Trophoblast cell (in vitro differentiated cells and primary cell): Measurements from ENCODE around the gene EEF2KMT.
"Not testable (repeated sequence)": the region's sequence is repeated elsewhere in the genome, so short reads cannot be mapped to it uniquely, and the experiment has no call there.

Source experiments
- DNase-seq, 2 donors: peaks; one replicate each; pipeline ENCODE4 v3.0.0-alpha.2; 2016
- H2AFZ ChIP-seq: 2 replicates; pipeline ENCODE4 v1.6.1; 2013; ENCODE audit warnings: low read length, moderate library complexity, mild to moderate bottlenecking; ENCODE audit not compliant: insufficient read depth, poor library complexity
- H2AK5ac ChIP-seq: 2 replicates; pipeline ENCODE4 v1.6.1; 2013; ENCODE audit warnings: mild to moderate bottlenecking, low read length
- H2BK120ac ChIP-seq: 2 replicates; pipeline ENCODE4 v1.6.1; 2013; ENCODE audit warnings: low read length, mild to moderate bottlenecking, moderate library complexity; ENCODE audit not compliant: insufficient read depth, poor library complexity
- H2BK12ac ChIP-seq: 2 replicates; pipeline ENCODE4 v1.6.1; 2013; ENCODE audit warnings: mild to moderate bottlenecking, low read length, moderate library complexity
- H2BK5ac ChIP-seq: 2 replicates; pipeline ENCODE4 v1.6.1; 2013; ENCODE audit warnings: low read length, low read depth, moderate library complexity, mild to moderate bottlenecking; ENCODE audit not compliant: poor library complexity
- H3K14ac ChIP-seq: 2 replicates; pipeline ENCODE4 v1.6.1; 2013; ENCODE audit warnings: mild to moderate bottlenecking, low read length
- H3K18ac ChIP-seq: 2 replicates; pipeline ENCODE4 v1.6.1; 2013; ENCODE audit warnings: mild to moderate bottlenecking, low read length
- H3K23ac ChIP-seq: 2 replicates; pipeline ENCODE4 v1.6.1; 2013; ENCODE audit warnings: low read length
- H3K27ac ChIP-seq: 2 replicates; pipeline ENCODE4 v1.5.1; 2013; ENCODE audit warnings: low read depth, mild to moderate bottlenecking, inconsistent platforms, low read length, moderate library complexity
- H3K27me3 ChIP-seq: 2 replicates; pipeline ENCODE4 v1.6.1; 2013; ENCODE audit warnings: inconsistent platforms, mild to moderate bottlenecking, low read length, moderate library complexity; ENCODE audit not compliant: insufficient read depth
- H3K36me3 ChIP-seq, 2 experiments: 1 replicate in 1 of 2; 2 replicates in 1 of 2; pipeline ENCODE4 v1.6.1; 2013; ENCODE audit warnings: low read length in 2 of 2, mild to moderate bottlenecking in 2 of 2, moderate library complexity in 1 of 2; ENCODE audit not compliant: insufficient read depth in 2 of 2, control insufficient read depth in 1 of 2
- H3K4ac ChIP-seq: 2 replicates; pipeline ENCODE4 v1.6.1; 2013; ENCODE audit warnings: low read depth, mild to moderate bottlenecking, low read length, moderate library complexity
- H3K4me1 ChIP-seq, 2 experiments: 1 replicate in 1 of 2; 2 replicates in 1 of 2; pipeline ENCODE4 v1.6.1; 2013; ENCODE audit warnings: low read length in 2 of 2, mild to moderate bottlenecking in 2 of 2, moderate library complexity in 1 of 2; ENCODE audit not compliant: insufficient read depth in 2 of 2, control insufficient read depth in 1 of 2
- H3K4me2 ChIP-seq: 2 replicates; pipeline ENCODE4 v1.6.1; 2013; ENCODE audit warnings: inconsistent platforms, mild to moderate bottlenecking, low read length, moderate library complexity
- H3K4me3 ChIP-seq: 2 replicates; pipeline ENCODE4 v1.5.1; 2013; ENCODE audit warnings: mild to moderate bottlenecking, low read depth, low read length, inconsistent platforms
- H3K79me1 ChIP-seq: one replicate; pipeline ENCODE4 v1.6.1; 2013; ENCODE audit warnings: low read length
- H3K79me2 ChIP-seq: 2 replicates; pipeline ENCODE4 v1.6.1; 2013; ENCODE audit warnings: low read length, mild to moderate bottlenecking; ENCODE audit not compliant: control insufficient read depth, insufficient read depth, poor library complexity
- H3K9ac ChIP-seq: 2 replicates; pipeline ENCODE4 v1.6.1; 2013; ENCODE audit warnings: mild to moderate bottlenecking, low read length
- H3K9me3 ChIP-seq: 2 replicates; pipeline ENCODE4 v1.6.1; 2013; ENCODE audit warnings: low read depth, mild to moderate bottlenecking, control low read depth, inconsistent platforms, low read length; ENCODE audit not compliant: insufficient read depth
- H4K12ac ChIP-seq: 2 replicates; pipeline ENCODE4 v1.6.1; 2013; ENCODE audit warnings: low read depth, mild to moderate bottlenecking, low read length, moderate library complexity
- H4K8ac ChIP-seq: 2 replicates; pipeline ENCODE4 v1.6.1; 2013; ENCODE audit warnings: low read depth, mild to moderate bottlenecking, low read length, moderate library complexity
- H4K91ac ChIP-seq: one replicate; pipeline ENCODE4 v1.6.1; 2013; ENCODE audit warnings: low read depth, mild to moderate bottlenecking, low read length, moderate library complexity
- WGBS: extraction: QIAGEN DNeasy Blood & Tissue Kit; methylation state at CpG from one replicate; pipeline ENCODE4 v1.1.7; 2013; ENCODE audit warnings: missing lambda C conversion rate; ENCODE audit not compliant: insufficient read length, insufficient coverage; ENCODE audit errors: extremely low coverage; 5-methylcytosine and 5-hydroxymethylcytosine counted together

Gene EEF2KMT

DNA sequence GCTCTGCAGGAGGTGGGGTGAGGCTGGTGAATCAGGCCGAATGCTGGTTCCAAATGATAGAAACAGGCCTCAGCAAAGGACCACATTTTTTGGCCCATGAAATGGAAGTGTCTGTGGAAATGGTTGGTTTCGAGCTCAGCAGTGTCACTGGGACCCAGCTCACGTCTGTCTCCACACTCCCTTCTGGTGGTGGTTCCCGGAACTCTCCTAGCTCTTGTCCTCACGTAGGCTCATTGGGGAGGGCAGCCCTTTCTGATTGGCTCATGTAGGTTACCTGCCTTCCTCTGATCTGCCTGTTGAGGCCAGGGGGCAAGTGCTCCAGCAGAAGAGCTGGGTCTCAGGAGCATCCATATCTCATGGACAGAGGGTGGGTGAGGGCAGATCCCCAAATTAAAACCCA is 22.0 kb downstream of the EEF2KMT start:
- Histone ChIP-seq H3K27me3 (no peaks in the 10 kb centered on the region), H4K12ac (no peak overlapping the region), H3K36me3 (peaks cover 29 to 35% of the 10 kb centered on the region in 2 experiments), H4K8ac (no peak overlapping the region), H2AK5ac (no peak overlapping the region), H2BK120ac (no peak overlapping the region), H3K4me3 (no peak overlapping the region), H3K23ac (no peak overlapping the region), H3K4me1 (peaks cover 4 to 6% of the 10 kb centered on the region in 2 experiments), H4K91ac (no peak overlapping the region), H3K79me2 (peaks cover 2% of the 10 kb centered on the region), H3K14ac (no peak overlapping the region), H3K9ac (no peak overlapping the region), H2AFZ (no peak overlapping the region), H3K9me3 (no peaks in the 10 kb centered on the region), H3K79me1 (peaks cover 2% of the 10 kb centered on the region), H2BK12ac (no peak overlapping the region), H3K4ac (no peak overlapping the region), H3K4me2 (no peak overlapping the region), H3K27ac (no peak overlapping the region), H3K18ac (no peak overlapping the region), H2BK5ac (no peak overlapping the region)
- WGBS, result no CpG with 5 or more reads among the region's 5 CpGs
- DNase-seq, result no peak

DNA sequence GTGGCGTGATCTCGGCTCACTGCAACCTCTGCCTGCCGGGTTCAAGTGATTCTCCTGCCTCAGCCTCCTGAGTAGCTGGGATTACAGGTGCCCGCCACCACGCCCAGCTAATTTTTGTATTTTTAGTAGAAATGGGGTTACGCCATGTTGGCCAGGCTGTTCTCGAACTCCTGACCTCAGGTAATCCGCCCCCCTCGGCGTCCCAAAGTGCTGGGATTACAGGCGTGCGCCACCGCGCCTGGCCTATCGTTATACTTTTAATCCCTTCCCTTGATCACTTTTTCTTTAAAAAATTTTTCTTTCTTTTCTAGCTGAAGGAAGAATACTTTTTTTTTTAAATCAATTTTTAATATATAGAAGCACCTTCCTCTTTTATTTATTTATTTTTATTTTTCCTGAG is 23.8 kb downstream of the EEF2KMT start:
- not testable (repeated sequence) for H3K79me1 ChIP-seq
- WGBS, result no CpG with 5 or more reads among the region's 15 CpGs

DNA sequence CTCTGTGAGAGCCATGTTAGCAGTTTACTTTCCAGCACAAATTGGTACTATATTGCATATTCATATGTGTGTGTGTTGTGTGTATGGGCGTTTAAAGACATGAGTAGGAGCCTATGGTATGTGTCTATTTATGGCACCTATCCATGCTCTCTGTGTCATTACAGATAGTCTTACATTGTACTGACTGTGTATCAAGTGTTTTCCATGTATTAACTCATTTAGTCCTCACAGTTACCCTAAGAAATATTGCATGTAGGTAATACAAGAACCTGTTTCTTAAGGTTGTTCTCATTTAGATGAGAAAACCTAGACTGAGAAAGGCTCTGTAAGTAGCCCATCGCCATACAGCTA is 24.3 kb downstream of the EEF2KMT start:
- Histone ChIP-seq H3K23ac (no peak overlapping the region), H3K4me1 (peaks cover 4 to 6% of the 10 kb centered on the region in 2 experiments), H4K8ac (no peak overlapping the region), H3K79me1 (peaks cover 2% of the 10 kb centered on the region), H4K91ac (no peak overlapping the region), H3K4me2 (no peak overlapping the region), H2BK120ac (no peak overlapping the region), H4K12ac (no peak overlapping the region), H3K4ac (no peak overlapping the region), H3K18ac (no peak overlapping the region), H2BK5ac (no peak overlapping the region), H3K14ac (no peak overlapping the region), H2AFZ (no peak overlapping the region), H3K27ac (no peak overlapping the region), H2AK5ac (no peak overlapping the region), H3K27me3 (no peaks in the 10 kb centered on the region), H3K9me3 (no peaks in the 10 kb centered on the region), H3K36me3 (peaks cover 25 to 26% of the 10 kb centered on the region in 2 experiments), H3K79me2 (peaks cover 2% of the 10 kb centered on the region), H3K4me3 (no peak overlapping the region), H3K9ac (no peak overlapping the region), H2BK12ac (no peak overlapping the region)
- no peak for DNase-seq
- WGBS, result no CpG with 5 or more reads among the region's 2 CpGs

More for the DNA sequence above, 23.8 kb downstream of the EEF2KMT start:
- H2AK5ac ChIP-seq, H4K12ac ChIP-seq, H3K27me3 ChIP-seq, H2BK12ac ChIP-seq, H4K91ac ChIP-seq, H3K23ac ChIP-seq, DNase-seq, H3K4me2 ChIP-seq, H3K9ac ChIP-seq, H2AFZ ChIP-seq, H3K18ac ChIP-seq, H4K8ac ChIP-seq, H3K79me2 ChIP-seq, H2BK120ac ChIP-seq, H3K4ac ChIP-seq, H2BK5ac ChIP-seq, H3K4me3 ChIP-seq, H3K27ac ChIP-seq, H3K4me1 ChIP-seq, H3K14ac ChIP-seq, H3K9me3 ChIP-seq: not testable (repeated sequence)
- H3K36me3 ChIP-seq, result peaks cover 29 to 31% of the 10 kb centered on the region in 2 experiments

DNA sequence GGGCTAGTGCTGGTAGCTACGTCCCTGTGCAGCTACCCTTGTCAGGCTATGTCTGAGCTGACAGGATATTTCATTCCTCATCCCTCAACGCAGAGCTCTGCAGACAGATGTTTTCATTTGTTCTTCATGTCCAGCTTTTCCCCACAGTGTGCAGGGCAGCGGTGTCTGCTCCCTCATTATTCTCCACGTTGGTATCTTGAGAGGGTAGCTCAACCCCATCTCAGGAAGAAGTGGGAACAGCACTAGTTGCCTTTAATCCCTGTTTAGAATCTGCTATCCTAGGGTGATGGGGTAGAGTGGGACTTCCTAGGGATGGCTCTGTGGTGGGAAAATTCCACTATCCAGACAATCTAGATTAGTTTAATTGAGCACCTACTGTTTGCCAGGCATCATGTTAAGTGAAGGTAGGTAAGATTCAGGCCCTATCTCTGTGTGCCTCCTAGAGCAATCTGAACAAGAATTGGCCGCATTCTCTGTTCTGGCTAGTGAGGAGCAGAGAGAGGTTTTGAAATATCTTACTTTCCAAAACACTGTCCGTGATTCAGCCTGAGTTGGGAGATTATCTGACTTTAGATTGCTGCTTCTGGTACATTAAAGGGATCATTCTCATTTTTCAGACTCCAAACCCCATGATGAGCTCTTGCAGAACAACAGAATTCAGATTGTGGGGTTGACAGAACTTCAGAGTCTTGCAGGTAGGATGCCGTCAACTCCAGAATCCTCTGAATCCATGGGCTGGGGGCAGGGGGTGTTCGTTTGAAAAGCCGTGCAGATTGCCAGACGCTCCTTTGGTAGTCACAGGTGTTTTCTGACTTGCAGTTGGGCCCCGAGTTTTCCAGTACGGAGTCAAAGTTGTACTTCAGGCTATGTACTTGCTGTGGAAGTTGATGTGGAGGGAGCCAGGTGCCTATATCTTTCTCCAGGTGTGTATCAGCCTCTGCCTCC is 25.0 kb downstream of the EEF2KMT start:
- Histone ChIP-seq H3K14ac (peak overlapping the region; percentile 57), H3K79me1 (peaks cover 2% of the 10 kb centered on the region), H4K12ac (peak overlapping the region; percentile 84), H3K4me1 (peaks cover 4 to 6% of the 10 kb centered on the region in 2 experiments), H3K36me3 (peaks cover 19 to 21% of the 10 kb centered on the region in 2 experiments), H3K4me3 (peak overlapping the region; percentile 87), H2AK5ac (peak overlapping the region; percentile 15), H3K4ac (peak overlapping the region; percentile 24), H3K79me2 (peaks cover 2% of the 10 kb centered on the region), H2BK12ac (no peak overlapping the region), H3K23ac (no peak overlapping the region), H2AFZ (peak overlapping the region; percentile 56), H3K27me3 (no peaks in the 10 kb centered on the region), H3K4me2 (peak overlapping the region; percentile 78), H2BK120ac (no peak overlapping the region), H3K9ac (peak overlapping the region; percentile 71), H3K18ac (no peak overlapping the region), H2BK5ac (no peak overlapping the region), H3K27ac (no peak overlapping the region), H4K91ac (peak overlapping the region; percentile 71), H3K9me3 (no peaks in the 10 kb centered on the region), H4K8ac (peak overlapping the region; percentile 86)
- no peak for DNase-seq
- WGBS, result no CpG with 5 or more reads among the region's 12 CpGs
